NCI-H510A treated with DMSO at 0.1 percent for 48 hours (cell line): ENCODE measurements around the gene RNF215.

Source experiments
- DNase-seq: peaks from one replicate; lab custom pipeline; 2025; lab: John Stamatoyannopoulos, UW

RNF215 gene

GRCh38 chr22:30386960-30387827 lies at the start of gene RNF215:
TSS of gene RNF215 (minus strand) at chr22:30387411. CDS start at chr22:30387313, 98 bp downstream.
- DNase-seq: peak; percentile 36

GRCh38 chr22:30436196-30436595 lies 49.0 kb upstream of the RNF215 start:
- no peak for DNase-seq

- DNase-seq: no peak
Measured at GRCh38 chr22:30435674-30436126, 48.5 kb upstream of the RNF215 start.

DNA sequence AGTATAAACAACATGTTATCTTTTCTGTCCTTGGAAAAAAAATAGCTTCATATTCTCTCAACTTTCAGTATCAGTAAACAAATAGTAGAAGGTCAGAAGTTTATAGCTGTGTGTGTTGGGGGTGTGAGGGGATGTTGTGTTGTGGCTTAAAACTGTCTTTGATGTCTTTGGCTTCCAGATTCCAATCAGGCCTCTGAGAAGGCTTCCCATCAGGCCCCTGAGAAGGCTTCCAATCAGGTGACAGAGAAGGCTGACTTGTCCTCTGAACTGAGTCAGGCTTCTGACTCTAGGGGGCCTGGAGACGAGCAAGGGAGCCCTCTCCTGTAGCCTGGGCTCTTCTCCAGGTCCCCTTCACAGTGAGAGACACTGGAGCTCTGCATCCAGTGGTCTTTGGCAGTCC lies 47.6 kb upstream of the RNF215 start:
- DNase-seq: no peak

- DNase-seq: no peak
Measured at GRCh38 chr22:30433773-30434172, 46.6 kb upstream of the RNF215 start.

DNA sequence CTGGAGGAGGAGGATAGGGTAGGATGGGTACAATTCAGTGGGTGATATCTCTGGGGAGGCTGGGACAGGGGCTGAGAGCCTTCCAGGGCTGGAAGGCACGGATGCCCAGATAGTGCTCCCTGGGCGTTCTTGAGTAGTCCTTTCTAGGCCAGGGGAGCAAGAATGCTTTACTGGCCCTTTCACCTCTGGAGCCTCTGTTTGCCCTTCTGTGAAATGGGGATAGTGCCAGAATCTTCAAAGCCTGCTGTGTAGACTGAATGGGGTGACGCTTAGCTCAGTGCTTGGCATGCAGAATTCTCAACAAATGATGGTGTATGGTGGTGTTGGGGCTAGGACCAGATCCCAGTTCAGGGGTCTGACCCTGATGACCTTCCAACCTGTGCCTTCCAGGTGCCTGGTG lies 46.0 kb upstream of the RNF215 start:
- no peak for DNase-seq

DNA sequence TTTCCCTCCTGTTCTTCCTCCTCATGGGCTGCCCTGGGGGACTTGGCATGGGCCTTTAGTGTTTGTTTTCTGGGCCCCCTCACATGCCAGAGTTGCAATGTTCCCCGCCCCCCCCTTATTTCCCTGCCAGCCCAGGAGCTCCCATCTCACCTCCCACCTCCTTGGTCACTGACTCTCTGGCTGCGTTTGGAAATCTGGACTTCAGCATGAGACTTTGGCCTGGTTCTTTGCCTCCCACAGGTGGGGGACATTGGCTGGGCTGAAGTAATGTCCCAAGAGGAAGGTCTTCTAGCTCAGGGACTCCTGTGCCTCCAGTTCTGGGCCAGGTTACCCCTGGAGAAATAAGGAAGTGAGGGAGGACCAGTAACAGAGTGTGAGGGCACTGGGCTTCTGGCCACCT lies 45.3 kb upstream of the RNF215 start:
- DNase-seq: no peak

- DNase-seq: no peak
Measured at GRCh38 chr22:30432096-30432495, 44.9 kb upstream of the RNF215 start.

GRCh38 chr22:30430933-30431332 lies 43.7 kb upstream of the RNF215 start:
- DNase-seq: no peak

DNA sequence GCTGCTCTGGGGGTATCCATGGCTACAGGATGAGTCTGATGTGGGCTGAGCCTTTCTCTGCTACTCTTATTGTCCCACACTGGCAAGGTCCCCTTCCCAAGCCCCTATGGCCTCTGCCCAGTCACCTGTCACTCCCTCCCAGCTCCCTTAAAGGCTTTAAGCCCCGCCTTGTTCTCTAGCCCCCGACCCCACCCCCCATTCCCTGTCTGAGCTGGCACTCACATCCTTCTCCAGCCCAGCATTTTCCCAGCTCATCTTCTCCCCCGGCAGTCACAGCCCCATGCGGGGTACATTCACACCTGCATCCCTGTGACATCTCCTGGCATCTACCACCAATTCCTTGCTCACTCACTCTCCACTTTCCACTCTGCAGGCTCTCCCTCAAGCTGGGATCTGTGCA lies 42.7 kb upstream of the RNF215 start:
- no peak for DNase-seq

DNA sequence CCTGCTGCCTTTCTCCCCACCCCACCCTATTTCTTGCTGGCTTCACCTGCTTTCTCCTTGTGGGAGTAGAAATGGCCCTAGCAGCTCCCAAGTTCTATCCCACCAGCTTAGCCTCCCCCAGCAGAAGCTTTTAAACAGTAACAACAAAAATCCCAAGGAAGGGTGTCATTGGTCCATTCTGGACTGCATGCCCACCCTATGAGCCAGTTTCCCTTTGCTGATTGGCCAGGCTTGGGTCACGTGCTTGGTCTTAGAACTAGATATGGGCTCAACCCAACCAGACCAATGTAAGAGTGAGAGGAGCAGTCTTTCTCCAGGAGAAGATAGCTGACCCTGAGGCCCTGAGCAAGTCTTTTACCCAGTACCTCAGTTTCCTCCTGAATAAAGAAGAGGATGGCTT lies 40.7 kb upstream of the RNF215 start:
- DNase-seq: no peak

DNA sequence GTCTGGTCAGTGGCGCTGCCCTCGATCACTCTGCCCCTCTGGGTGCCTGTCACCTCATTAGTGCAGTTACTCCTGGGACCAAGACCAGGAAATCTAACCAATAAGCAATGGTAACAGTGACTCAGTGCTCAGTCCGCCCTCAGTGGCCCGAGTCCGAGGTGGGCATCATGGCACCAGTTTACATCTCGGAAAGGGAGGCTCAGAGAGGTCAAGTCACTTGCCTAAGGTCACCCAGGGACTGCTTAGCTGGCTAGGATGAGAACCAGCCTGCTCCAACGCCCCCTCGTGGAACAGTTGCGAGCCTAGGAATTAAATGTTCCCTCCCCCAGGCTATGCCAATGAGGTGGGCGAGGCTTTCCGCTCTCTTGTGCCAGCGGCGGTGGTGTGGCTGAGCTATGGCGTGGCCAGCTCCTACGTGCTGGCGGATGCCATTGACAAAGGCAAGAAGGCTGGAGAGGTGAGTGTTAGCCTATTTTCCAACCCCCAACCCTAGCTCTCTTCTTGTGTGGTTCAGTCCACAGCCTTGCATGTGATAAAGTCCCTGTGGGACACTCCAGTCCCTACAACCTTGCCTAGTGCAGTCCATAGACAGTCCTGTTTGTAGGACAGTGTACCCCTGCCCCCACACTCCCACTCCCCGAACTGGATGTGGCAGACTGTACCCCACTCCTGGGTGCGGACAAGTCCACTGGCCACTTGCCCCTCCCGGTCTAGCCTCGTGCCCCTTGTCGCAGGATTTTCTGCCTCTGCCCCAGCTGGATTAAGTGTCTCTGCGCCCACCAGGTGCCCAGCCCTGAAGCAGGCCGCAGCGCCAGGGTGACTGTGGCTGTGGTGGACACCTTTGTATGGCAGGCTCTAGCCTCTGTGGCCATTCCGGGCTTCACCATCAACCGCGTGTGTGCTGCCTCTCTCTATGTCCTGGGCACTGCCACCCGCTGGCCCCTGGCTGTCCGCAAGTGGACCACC lies 39.5 kb upstream of the RNF215 start:
- DNase-seq: peak; percentile 67

DNA sequence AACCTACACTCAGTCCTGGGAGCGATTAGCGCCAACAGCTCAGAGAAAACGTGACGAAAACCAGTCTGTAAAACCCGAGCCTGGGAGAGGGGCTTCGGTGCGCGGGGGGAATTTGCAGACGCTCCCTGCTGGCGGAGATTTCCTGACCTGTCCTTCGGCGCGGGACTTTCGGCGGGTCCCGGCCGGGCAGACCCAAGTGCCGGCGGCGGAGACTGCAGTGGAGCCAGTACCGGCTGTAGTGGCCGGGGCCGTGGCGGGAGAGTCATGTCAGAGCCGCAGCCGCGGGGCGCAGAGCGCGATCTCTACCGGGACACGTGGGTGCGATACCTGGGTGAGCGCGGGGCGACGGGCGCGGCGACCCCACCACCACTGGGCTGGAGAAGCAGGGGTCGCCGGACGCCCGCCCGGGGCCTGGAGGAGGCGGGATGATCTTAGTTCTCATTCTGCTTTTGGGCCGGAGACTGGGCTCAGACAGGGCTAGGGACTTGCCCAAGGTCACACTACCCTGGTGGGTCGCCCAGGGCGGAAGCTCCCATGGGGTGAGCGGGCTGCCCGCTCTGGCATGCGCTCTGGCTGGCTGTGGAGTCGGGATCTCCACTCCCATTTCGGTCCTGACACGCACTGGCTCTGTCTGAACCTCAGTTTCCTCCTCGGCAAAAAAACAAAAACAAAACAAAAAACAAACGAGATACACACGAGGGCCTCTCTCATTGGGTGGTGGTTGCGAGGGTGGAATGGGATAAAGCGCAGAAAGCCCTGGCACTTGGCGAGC lies 38.6 kb upstream of the RNF215 start, which contains the start of gene MTFP1:
MTFP1 (plus strand) TSS at position 153 of the 772 bp plus-strand sequence; CDS start at position 265, 112 bp downstream.
- DNase-seq: peak; percentile 48

DNA sequence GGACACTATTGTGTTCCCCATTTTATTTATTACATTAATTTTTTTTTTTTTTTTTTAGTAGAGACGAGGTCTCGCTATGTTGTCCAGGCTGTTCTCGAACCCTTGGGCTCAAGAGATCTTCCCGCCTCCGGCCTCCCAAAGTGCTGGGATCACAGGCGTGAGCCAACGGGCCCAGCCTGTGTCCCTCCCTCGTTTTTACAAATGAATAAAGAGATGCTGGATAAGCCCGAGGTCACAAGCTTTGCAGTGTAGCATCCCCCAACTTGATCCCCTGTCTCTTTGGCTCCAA lies 38.1 kb upstream of the RNF215 start:
- DNase-seq: no peak

DNA sequence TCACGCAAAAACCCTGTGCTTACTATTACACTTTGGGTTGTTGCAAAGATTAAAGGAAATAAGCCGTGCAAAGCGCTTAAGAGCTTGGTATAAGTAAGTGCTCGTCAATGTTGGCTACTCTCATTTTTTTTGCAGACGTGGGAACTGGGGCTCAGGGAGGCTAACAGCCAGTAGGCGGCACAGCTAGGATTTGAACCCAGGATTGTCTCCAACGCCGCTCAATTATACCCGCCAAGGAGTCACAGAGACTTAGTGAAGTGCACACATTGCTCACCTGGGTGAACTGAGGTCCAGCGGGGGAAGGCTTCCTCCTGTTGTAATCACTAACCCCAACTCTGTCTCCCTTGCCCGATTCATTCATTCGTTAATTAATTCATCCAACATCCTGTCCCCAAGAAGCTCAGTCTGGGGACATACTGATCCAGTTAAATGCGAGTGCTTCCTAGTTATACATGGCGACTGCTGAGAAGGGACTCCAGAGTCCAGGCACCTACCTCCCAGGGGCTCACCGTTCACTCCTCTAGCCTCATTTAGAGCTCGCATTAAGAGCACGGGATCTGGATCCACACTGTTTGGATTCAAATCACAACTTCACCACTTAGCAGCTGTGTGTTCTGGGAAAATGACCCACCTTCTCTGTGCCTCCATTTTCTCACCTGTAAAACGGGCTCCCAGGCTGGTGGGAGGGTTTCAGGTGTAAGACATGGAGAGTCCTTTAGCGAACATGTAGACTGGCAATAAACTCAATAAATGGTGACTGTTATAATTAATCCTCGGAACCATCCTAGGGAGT lies 37.5 kb upstream of the RNF215 start:
- DNase-seq: peak; percentile 42

DNA sequence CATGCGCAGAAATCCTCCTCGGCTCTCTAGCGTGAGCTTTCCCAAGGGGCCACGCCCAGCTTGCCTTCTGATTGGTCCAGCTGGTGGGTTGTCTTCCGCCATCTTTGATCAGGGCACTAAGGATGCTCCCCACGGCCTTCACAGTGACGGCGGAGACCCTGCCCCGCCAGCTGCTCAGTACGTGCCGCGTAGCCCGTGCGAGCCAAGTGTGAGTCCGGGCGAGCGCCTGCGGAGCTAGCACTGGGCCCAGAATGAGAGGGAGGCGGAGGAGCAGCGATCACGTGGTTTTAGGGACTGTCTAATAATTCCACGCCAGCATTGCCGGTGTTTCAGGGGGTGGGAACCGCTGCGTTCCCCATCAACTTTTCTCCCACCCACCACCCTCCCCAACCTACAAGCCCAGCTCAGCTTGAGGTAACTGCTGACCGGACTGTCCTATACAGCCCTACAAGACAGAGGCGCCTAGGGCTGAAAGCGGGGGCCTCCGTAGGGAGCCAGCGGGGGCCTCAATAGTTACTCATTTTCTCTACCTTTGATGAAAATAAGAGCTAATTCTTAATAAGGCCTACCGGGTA lies 36.8 kb upstream of the RNF215 start:
- peak; percentile 97 for DNase-seq

- no peak for DNase-seq
Measured at GRCh38 chr22:30423301-30423958, 36.2 kb upstream of the RNF215 start.

GRCh38 chr22:30422481-30423300 lies 35.5 kb upstream of the RNF215 start:
- DNase-seq: peak; percentile 34
